ENCODE measurements around the gene SRSF7. TPM values are rescaled to one million over a fixed set of nuclear protein-coding genes. Genes with fewer than 3 reads are reported as not detected.

Gene SRSF7
- total and polyA plus RNA-seq, 2 donors (not counting 3 experiments of a cell fraction or from before 2014, with no cell fraction given) = 165 to 202 TPM

DNA sequence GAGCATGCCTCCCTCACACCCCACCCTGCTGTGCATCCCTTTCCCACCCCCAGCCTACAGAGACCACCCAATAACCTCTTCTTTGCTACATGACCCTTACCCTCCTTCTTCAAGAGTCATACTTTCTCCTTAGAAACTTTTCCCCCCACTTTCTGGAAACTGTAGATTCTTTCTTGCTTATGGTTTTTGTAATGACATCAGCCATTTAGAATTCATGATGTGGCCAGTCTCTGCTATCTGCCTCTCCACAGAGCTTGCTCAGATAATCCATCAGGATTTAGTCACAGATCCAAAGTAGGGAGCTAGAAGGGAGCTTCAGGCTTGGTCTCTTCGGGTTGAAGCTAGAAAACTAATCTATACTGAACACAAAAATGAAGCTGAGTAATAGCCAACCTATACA is 48.7 kb downstream of the SRSF7 start:
- ChIA-PET CTCF (interaction anchor here (1.3 kb wide), 1 partner anchor 428 kb away, joined by 3 read pairs; no protein-coding TSS in a partner anchor), POLR2A (no interaction called here)
- no peak for DNase-seq (ENCODE audit: low read depth, low spot score)
- Histone ChIP-seq H3K27me3 (ENCODE audit: control insufficient read depth in 2 of 2, insufficient read depth in 2 of 2, low read length in 2 of 2) (no peaks in the 10 kb centered on the region), H3K9me1 (replicated peaks; ENCODE audit: control insufficient read depth, extremely low read depth, insufficient read depth, low read length) (no peaks in the 10 kb centered on the region), H3K27ac (ENCODE audit: insufficient read depth, low read depth, low read length) (no peak overlapping the region), H3K79me2 (ENCODE audit: control insufficient read depth, insufficient read depth, low read length) (no peaks in the 10 kb centered on the region), H3K9me3 (replicated peaks; ENCODE audit: control insufficient read depth, insufficient read depth, low read length) (no peaks in the 10 kb centered on the region), H3K9ac (replicated peaks; ENCODE audit: extremely low read depth, insufficient read depth, low read length) (no peak overlapping the region), H3K36me3 (ENCODE audit: control insufficient read depth in 2 of 2, extremely low read depth in 1 of 2, insufficient read depth in 2 of 2, low read length in 2 of 2) (no peaks in the 10 kb centered on the region), H3K4me2 (ENCODE audit: insufficient read depth, low read length) (no peak overlapping the region), H3K4me3 (replicated peaks in 1 of 3; ENCODE audit: insufficient read depth in 1 of 3, low read depth in 1 of 3, low read length in 3 of 3) (no peak overlapping the region), H2AFZ (ENCODE audit: low read depth, low read length) (no peak overlapping the region), H3K4me1 (ENCODE audit: control insufficient read depth, extremely low read depth, insufficient read depth, low read length) (no peaks in the 10 kb centered on the region), H4K20me1 (replicated peaks; ENCODE audit: control insufficient read depth, extremely low read depth, insufficient read depth, low read length) (no peaks in the 10 kb centered on the region)
- FAIRE-seq = no peak
- BruUV-seq (replicated peaks) = no TSS peak
- dilution Hi-C loops (cut with MboI; ENCODE audit: extremely low pct_ligation_motif_present, low sequenced_read_pairs) = no loop called here
- no peak for TF ChIP-seq JUN (IDR thresholded peaks at IDR 0.05; ENCODE audit: borderline replicate concordance, insufficient read depth, insufficient read length, low read depth)
- no peak for TF ChIP-seq POLR2AphosphoS5 (IDR thresholded peaks at IDR 0.05; ENCODE audit: insufficient read depth, low read depth, low read length)
- TF ChIP-seq POLR2A (IDR thresholded peaks at IDR 0.05; ENCODE audit: low read depth, low read length) = no peak
- TF ChIP-seq CTCF (IDR thresholded peaks at IDR 0.05; ENCODE audit: extremely low read depth in 1 of 2, insufficient read depth in 1 of 2, low read depth in 1 of 2, low read length in 2 of 2) = no peak
- TF ChIP-seq, protein P1, sequence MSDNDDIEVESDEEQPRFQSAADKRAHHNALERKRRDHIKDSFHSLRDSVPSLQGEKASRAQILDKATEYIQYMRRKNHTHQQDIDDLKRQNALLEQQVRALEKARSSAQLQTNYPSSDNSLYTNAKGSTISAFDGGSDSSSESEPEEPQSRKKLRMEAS (IDR thresholded peaks at IDR 0.05; ENCODE audit: insufficient read depth, insufficient read length) = no peak
- no peak for TF ChIP-seq MYC (IDR thresholded peaks at IDR 0.05; ENCODE audit: low read depth, low read length)
- no peak for TF ChIP-seq GATA2 (IDR thresholded peaks at IDR 0.05; ENCODE audit: insufficient read depth, insufficient read length, low read depth, low read length)
- no peak for TF ChIP-seq FOS (IDR thresholded peaks at IDR 0.05; ENCODE audit: borderline replicate concordance, insufficient read depth, low read length)
- TF ChIP-seq EZH2 (IDR thresholded peaks at IDR 0.05; ENCODE audit: borderline replicate concordance, low read depth, low read length, severe bottlenecking) = no peak
- intact Hi-C loops (cut with micrococcal nuclease) = no loop called here

Measured in endothelial cell of umbilical vein (primary cell).